ENCODE measurements around the gene DTHD1. TPM values are rescaled to one million over a fixed set of nuclear protein-coding genes. Genes with fewer than 3 reads are reported as not detected.

DTHD1 gene
- total RNA-seq, 1 experiment from 2014 or later: not detected

- ATAC-seq: peak; percentile 56
- Histone ChIP-seq H3K9me3 (ENCODE audit: low read length) (no peaks in the 10 kb centered on the region), H3K36me3 (ENCODE audit: low read depth, low read length) (no peaks in the 10 kb centered on the region), H3K9ac (ENCODE audit: low read length) (peak overlapping the region; percentile 78), H4K20me1 (ENCODE audit: low read length) (0 out of 2 replicates have a peak, but pooled peaks cover 6% of the 10 kb centered on the region), H3K9me2 (replicated peaks; ENCODE audit: low read length) (no peaks in the 10 kb centered on the region), H3K4me3 (ENCODE audit: low read length) (peak overlapping the region; percentile 80), H3K27ac (ENCODE audit: low read length) (peak overlapping the region; percentile 67), H3K4me1 (ENCODE audit: insufficient read depth, low read length) (peaks cover 22% of the 10 kb centered on the region), H3K27me3 (ENCODE audit: low read length) (no peaks in the 10 kb centered on the region), H3K4me2 (ENCODE audit: low read length) (peak overlapping the region; percentile 94), H2AFZ (ENCODE audit: low read length) (peak overlapping the region; percentile 87), H3K79me2 (ENCODE audit: low read length) (peaks cover 37% of the 10 kb centered on the region), H3F3A (ENCODE audit: low read length, unreplicated experiment) (no peaks in the 10 kb centered on the region)
- BruUV-seq (replicated peaks): TSS peak; percentile 53
- CTCF ChIA-PET: no interaction called here
- TF ChIP-seq, protein P1, sequence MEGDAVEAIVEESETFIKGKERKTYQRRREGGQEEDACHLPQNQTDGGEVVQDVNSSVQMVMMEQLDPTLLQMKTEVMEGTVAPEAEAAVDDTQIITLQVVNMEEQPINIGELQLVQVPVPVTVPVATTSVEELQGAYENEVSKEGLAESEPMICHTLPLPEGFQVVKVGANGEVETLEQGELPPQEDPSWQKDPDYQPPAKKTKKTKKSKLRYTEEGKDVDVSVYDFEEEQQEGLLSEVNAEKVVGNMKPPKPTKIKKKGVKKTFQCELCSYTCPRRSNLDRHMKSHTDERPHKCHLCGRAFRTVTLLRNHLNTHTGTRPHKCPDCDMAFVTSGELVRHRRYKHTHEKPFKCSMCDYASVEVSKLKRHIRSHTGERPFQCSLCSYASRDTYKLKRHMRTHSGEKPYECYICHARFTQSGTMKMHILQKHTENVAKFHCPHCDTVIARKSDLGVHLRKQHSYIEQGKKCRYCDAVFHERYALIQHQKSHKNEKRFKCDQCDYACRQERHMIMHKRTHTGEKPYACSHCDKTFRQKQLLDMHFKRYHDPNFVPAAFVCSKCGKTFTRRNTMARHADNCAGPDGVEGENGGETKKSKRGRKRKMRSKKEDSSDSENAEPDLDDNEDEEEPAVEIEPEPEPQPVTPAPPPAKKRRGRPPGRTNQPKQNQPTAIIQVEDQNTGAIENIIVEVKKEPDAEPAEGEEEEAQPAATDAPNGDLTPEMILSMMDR (conservative IDR thresholded peaks at IDR 0.05; ENCODE audit: low read depth, low read length): no peak
- TF ChIP-seq EZH2 (IDR thresholded peaks at IDR 0.05; ENCODE audit: low read length, unreplicated experiment): no peak
- TF ChIP-seq EZH2phosphoT487 (IDR thresholded peaks at IDR 0.05; ENCODE audit: borderline replicate concordance, low read length): no peak
- POLR2A ChIA-PET (ENCODE audit: unreplicated experiment): interaction anchor here (0.5 to 0.7 kb wide), 5 partner anchors 15 to 82 kb away, joined by 3 to 9 read pairs (median 4); no protein-coding TSS in a partner anchor
- peak; percentile 47 for DNase-seq
- intact Hi-C loops (cut with micrococcal nuclease): loop anchor here (2.0 to 5.0 kb wide), 2 partner anchors 37 to 159 kb away; partner anchors contain the start of gene DTHD1
Measured at GRCh38 chr4:36243355-36244256, 37.8 kb upstream of the DTHD1 start.

DNA sequence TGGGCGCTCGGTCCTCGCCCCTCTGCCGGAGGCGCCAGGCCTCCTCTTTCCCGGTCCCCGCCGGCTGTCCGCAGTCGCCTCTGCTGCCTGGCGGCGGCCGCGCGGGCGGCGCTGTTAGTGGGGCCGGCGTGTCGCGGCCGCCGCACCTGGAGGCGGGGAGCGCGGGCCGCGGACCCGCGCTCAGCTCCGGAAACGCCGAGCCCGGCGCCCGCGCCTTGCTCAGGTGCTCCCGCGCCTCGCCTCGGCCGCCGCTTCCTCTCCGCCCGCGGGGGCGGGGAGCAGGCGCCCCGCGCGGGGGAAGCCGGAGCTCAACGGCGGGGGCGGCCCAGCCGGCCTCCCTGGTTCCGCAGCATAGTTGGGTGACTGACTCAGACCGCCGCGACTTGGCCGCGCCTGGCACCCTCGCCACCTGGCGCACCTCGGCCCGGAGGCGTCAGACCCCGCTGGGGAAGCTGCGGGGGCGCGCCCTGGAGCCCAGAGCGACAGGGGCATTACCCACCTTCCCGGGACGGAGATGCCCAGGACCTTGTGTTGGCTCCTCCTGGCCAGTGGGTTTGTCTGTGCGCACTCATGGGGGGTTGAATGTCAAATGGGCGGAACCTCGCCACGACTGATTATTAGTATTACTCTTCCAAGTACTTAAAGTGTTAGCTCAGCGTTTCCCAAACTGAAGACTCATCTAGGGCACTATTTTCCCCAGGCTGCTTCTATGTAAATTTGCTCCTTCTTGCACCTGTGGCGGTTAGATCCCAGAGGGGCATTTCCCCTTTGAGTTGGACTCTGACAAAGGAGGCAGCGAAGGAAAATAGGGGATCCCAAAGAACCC, 36.9 kb upstream of the DTHD1 start, which contains the start of gene ARAP2:
Gene ARAP2 (minus strand): TSS at position 258 of the 826 bp plus-strand sequence. CDS start 15,028 bp downstream, outside the sequence.
- ChIA-PET POLR2A (ENCODE audit: unreplicated experiment) (interaction anchor here (0.6 to 0.7 kb wide), 4 partner anchors 14 to 244 kb away, joined by 3 to 13 read pairs (median 4); no protein-coding TSS in a partner anchor), CTCF (interaction anchor here (0.6 kb wide), 1 partner anchor 1145 kb away, joined by 3 read pairs; no protein-coding TSS in a partner anchor)
- BruUV-seq (replicated peaks): no TSS peak
- Histone ChIP-seq H4K20me1 (ENCODE audit: low read length) (0 out of 2 replicates have a peak, but pooled peaks cover 6% of the 10 kb centered on the region), H3K27ac (ENCODE audit: low read length) (peak within 1 kb of the TSS; percentile 67), H3K36me3 (ENCODE audit: low read depth, low read length) (no peaks in the 10 kb centered on the region), H3K4me1 (ENCODE audit: insufficient read depth, low read length) (peaks cover 22% of the 10 kb centered on the region), H3F3A (ENCODE audit: low read length, unreplicated experiment) (no peaks in the 10 kb centered on the region), H2AFZ (ENCODE audit: low read length) (peak within 1 kb of the TSS; percentile 93), H3K4me3 (ENCODE audit: low read length) (peak within 1 kb of the TSS; percentile 80), H3K9ac (ENCODE audit: low read length) (peak within 1 kb of the TSS; percentile 78), H3K4me2 (ENCODE audit: low read length) (peak within 1 kb of the TSS; percentile 94), H3K9me2 (replicated peaks; ENCODE audit: low read length) (no peaks in the 10 kb centered on the region), H3K79me2 (ENCODE audit: low read length) (peaks cover 37% of the 10 kb centered on the region), H3K9me3 (ENCODE audit: low read length) (no peaks in the 10 kb centered on the region), H3K27me3 (ENCODE audit: low read length) (no peaks in the 10 kb centered on the region)
- intact Hi-C loops (cut with micrococcal nuclease): loop anchor here (5.0 kb wide), 1 partner anchor 158 kb away; no protein-coding TSS in a partner anchor
- ATAC-seq: peak; percentile 77
- TF ChIP-seq EZH2phosphoT487 (IDR thresholded peaks at IDR 0.05; ENCODE audit: borderline replicate concordance, low read length): no peak
- DNase-seq: peak; percentile 87

DNA sequence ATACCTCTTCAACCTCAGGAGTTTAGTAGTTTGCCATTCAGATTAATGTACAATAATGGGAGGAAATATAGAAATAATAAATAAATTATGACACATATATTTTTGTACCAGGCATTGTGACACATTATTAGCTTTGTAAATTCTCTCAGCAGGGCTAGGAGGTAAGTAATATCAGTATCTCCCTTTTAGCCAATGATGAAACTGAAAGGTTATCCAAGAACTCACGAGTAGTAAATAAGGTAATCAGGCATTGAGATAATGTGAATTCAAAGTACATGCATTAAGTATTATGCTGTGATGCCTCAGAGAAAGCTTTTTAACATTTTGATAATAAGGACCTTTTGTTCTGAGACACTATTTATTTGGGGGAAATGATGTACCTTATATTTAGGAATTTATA, 31.8 kb upstream of the DTHD1 start:
- no peaks in the 10 kb centered on the region for H3K9me3 ChIP-seq (ENCODE audit: low read length)
- H3K27me3 ChIP-seq (ENCODE audit: low read length): no peaks in the 10 kb centered on the region
- H3K4me2 ChIP-seq (ENCODE audit: low read length): no peak overlapping the region
- no peaks in the 10 kb centered on the region for H3K36me3 ChIP-seq (ENCODE audit: low read depth, low read length)
- DNase-seq (no peak), ATAC-seq (no peak)
- intact Hi-C loops (cut with micrococcal nuclease): no loop called here
- no peaks in the 10 kb centered on the region for H3F3A ChIP-seq (ENCODE audit: low read length, unreplicated experiment)
- H3K4me1 ChIP-seq (ENCODE audit: insufficient read depth, low read length): peaks cover 7% of the 10 kb centered on the region; the same call in 1 of the 2 replicates
- BruUV-seq (replicated peaks): no TSS peak
- H3K9ac ChIP-seq (ENCODE audit: low read length): no peak overlapping the region
- TF ChIP-seq EZH2phosphoT487 (IDR thresholded peaks at IDR 0.05; ENCODE audit: borderline replicate concordance, low read length) (no peak), EZH2 (IDR thresholded peaks at IDR 0.05; ENCODE audit: low read length, unreplicated experiment) (no peak)
- TF ChIP-seq, protein P1 (conservative IDR thresholded peaks at IDR 0.05; ENCODE audit: low read depth, low read length): no peak
- ChIA-PET POLR2A (ENCODE audit: unreplicated experiment) (no interaction called here), CTCF (no interaction called here)
- H3K9me2 ChIP-seq (replicated peaks; ENCODE audit: low read length): no peaks in the 10 kb centered on the region
- H3K27ac ChIP-seq (ENCODE audit: low read length): no peak overlapping the region
- no peaks in the 10 kb centered on the region for H4K20me1 ChIP-seq (ENCODE audit: low read length)
- no peaks in the 10 kb centered on the region for H3K79me2 ChIP-seq (ENCODE audit: low read length)
- H2AFZ ChIP-seq (ENCODE audit: low read length): no peak overlapping the region
- H3K4me3 ChIP-seq (ENCODE audit: low read length): no peak overlapping the region

All from PC-3 (cell line).